M059J (cell line): ENCODE measurements around the gene TARS3. TPM values are rescaled to one million over a fixed set of nuclear protein-coding genes. Genes with fewer than 3 reads are reported as not detected.
"Not testable (repeated sequence)": the region's sequence is repeated elsewhere in the genome, so short reads cannot be mapped to it uniquely, and the experiment has no call there.

Source experiments
- DNase-seq: peaks from one replicate; pipeline ENCODE4 v3.0.0-alpha.2; 2012; ENCODE audit warnings: low read depth
- total RNA-seq: library from RNA; depleted of rRNA; stranded (reverse); fragments of >200 nt; shearing (Covaris generic); gene quantifications from 2 replicates; pipeline ENCODE4 v1.2.3, GENCODE V29; 2014

TARS3 gene
- total RNA-seq, 1 experiment from 2014 or later = 3.0 TPM

- DNase-seq = not testable (repeated sequence)
These were observed 69.5 kb downstream of the TARS3 start for GRCh38 chr15:101654624-101655337.

GRCh38 chr15:101654171-101654570 lies 70.1 kb downstream of the TARS3 start:
- no peak for DNase-seq

GRCh38 chr15:101652786-101653430 lies 71.4 kb downstream of the TARS3 start:
- no peak for DNase-seq

GRCh38 chr15:101652098-101652785 lies 72.0 kb downstream of the TARS3 start, which contains the start of gene TM2D3:
TSS of gene TM2D3 (minus strand) at chr15:101652381. CDS start at chr15:101652361, 20 bp downstream.
- DNase-seq = peak; percentile 89

- DNase-seq = no peak
These were observed 72.6 kb downstream of the TARS3 start for GRCh38 chr15:101651554-101652097.

- DNase-seq = no peak
These were observed 74.1 kb downstream of the TARS3 start for GRCh38 chr15:101650145-101650544.

GRCh38 chr15:101648356-101648755 lies 75.9 kb downstream of the TARS3 start:
- DNase-seq = no peak

- DNase-seq = no peak
These were observed 77.0 kb downstream of the TARS3 start for GRCh38 chr15:101647251-101647650.

GRCh38 chr15:101646672-101647071 lies 77.6 kb downstream of the TARS3 start:
- no peak for DNase-seq

GRCh38 chr15:101642361-101642760 lies 81.9 kb downstream of the TARS3 start:
- DNase-seq = no peak

- DNase-seq = no peak
These were observed 82.4 kb downstream of the TARS3 start for GRCh38 chr15:101641894-101642293.

GRCh38 chr15:101641129-101641764 lies 83.0 kb downstream of the TARS3 start:
- DNase-seq = peak; percentile 56

GRCh38 chr15:101639667-101640066 lies 84.6 kb downstream of the TARS3 start:
- no peak for DNase-seq

GRCh38 chr15:101637919-101638318 lies 86.4 kb downstream of the TARS3 start:
- no peak for DNase-seq

GRCh38 chr15:101637516-101637915 lies 86.8 kb downstream of the TARS3 start:
- peak; percentile 66 for DNase-seq

GRCh38 chr15:101637038-101637437 lies 87.2 kb downstream of the TARS3 start:
- no peak for DNase-seq

- no peak for DNase-seq
These were observed 88.1 kb downstream of the TARS3 start for GRCh38 chr15:101635944-101636727.

- DNase-seq = no peak
These were observed 90.9 kb downstream of the TARS3 start for GRCh38 chr15:101633356-101633755.

- DNase-seq = not testable (repeated sequence)
These were observed 97.5 kb downstream of the TARS3 start for GRCh38 chr15:101626729-101627128.

GRCh38 chr15:101625980-101626379 lies 98.3 kb downstream of the TARS3 start:
- peak; percentile 7 for DNase-seq

GRCh38 chr15:101625184-101625583 lies 99.1 kb downstream of the TARS3 start:
- no peak for DNase-seq
